ENCODE data around the gene WWTR1. TPM values are rescaled to one million over a fixed set of nuclear protein-coding genes. Genes with fewer than 3 reads are reported as not detected.

The WWTR1 gene
- total RNA-seq, 1 experiment from 2014 or later = 25.5 TPM

- TF ChIP-seq IRF1 (CRISPR knock-in tag; IDR thresholded peaks at IDR 0.05) (no peak), ATF3 (CRISPR knock-in tag; conservative IDR thresholded peaks at IDR 0.05) (no peak), HMGA2 (CRISPR knock-in tag; IDR thresholded peaks at IDR 0.05) (no peak), ZNF425 (CRISPR knock-in tag; conservative IDR thresholded peaks at IDR 0.05) (no peak), MXD4 (CRISPR knock-in tag; IDR thresholded peaks at IDR 0.05; ENCODE audit: borderline replicate concordance) (no peak), ZNF416 (CRISPR knock-in tag; IDR thresholded peaks at IDR 0.05) (no peak)
- TF ChIP-seq, protein P1, sequence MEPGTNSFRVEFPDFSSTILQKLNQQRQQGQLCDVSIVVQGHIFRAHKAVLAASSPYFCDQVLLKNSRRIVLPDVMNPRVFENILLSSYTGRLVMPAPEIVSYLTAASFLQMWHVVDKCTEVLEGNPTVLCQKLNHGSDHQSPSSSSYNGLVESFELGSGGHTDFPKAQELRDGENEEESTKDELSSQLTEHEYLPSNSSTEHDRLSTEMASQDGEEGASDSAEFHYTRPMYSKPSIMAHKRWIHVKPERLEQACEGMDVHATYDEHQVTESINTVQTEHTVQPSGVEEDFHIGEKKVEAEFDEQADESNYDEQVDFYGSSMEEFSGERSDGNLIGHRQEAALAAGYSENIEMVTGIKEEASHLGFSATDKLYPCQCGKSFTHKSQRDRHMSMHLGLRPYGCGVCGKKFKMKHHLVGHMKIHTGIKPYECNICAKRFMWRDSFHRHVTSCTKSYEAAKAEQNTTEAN (CRISPR knock-in tag; IDR thresholded peaks at IDR 0.05) = no peak
These were observed 23.8 kb downstream of the WWTR1 start (continued) for GRCh38 chr3:149634072-149634471.

DNA sequence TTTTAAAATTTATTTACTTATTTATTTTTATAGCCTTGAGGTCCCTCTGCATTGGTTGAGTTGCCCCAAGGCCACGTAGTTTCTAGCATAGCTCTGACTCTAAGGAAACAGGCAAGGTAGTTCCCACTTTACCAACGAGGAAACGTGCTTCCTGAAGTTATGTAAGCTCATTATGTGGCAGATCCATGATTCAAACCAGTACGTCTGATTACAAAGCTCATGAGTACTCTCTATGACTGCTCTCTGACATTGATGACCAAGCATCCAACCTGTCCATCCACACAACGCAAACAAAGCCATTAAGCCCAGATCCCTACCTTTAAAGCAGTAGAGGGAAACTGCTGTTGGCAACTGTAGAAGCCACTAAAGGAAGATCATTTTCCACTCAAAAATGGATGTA is 25.6 kb downstream of the WWTR1 start:
- peaks cover 29% of the 10 kb centered on the region for H3K4me1 Mint-ChIP-seq
- ChIA-PET CTCF (interaction anchor here (0.9 kb wide), 1 partner anchor 102 kb away, joined by 3 read pairs; no protein-coding TSS in a partner anchor), POLR2A (no interaction called here)
- H3K27me3 Mint-ChIP-seq (ENCODE audit: low read depth) = no peaks in the 10 kb centered on the region
- no peak overlapping the region for H3K4me3 Mint-ChIP-seq
- TF ChIP-seq ZNF671 (CRISPR knock-in tag; IDR thresholded peaks at IDR 0.05) (no peak), NFE2L1 (CRISPR knock-in tag; IDR thresholded peaks at IDR 0.05) (no peak), NR3C1 (CRISPR knock-in tag; conservative IDR thresholded peaks at IDR 0.05; ENCODE audit: low read depth) (no peak), PREB (CRISPR knock-in tag; IDR thresholded peaks at IDR 0.05; ENCODE audit: borderline replicate concordance) (no peak), SOX15 (CRISPR knock-in tag; IDR thresholded peaks at IDR 0.05) (no peak), MXD4 (CRISPR knock-in tag; IDR thresholded peaks at IDR 0.05; ENCODE audit: borderline replicate concordance) (no peak), RELA (CRISPR knock-in tag; IDR thresholded peaks at IDR 0.05; ENCODE audit: borderline replicate concordance) (no peak)
- H3K9me3 Mint-ChIP-seq = peaks cover 5% of the 10 kb centered on the region; the same call in 1 of the 2 replicates
- no peak overlapping the region for H3K27ac Mint-ChIP-seq
- peaks cover 7% of the 10 kb centered on the region for H3K36me3 Mint-ChIP-seq
- ATAC-seq (no peak), DNase-seq (ENCODE audit: low spot score) (no peak)

DNA sequence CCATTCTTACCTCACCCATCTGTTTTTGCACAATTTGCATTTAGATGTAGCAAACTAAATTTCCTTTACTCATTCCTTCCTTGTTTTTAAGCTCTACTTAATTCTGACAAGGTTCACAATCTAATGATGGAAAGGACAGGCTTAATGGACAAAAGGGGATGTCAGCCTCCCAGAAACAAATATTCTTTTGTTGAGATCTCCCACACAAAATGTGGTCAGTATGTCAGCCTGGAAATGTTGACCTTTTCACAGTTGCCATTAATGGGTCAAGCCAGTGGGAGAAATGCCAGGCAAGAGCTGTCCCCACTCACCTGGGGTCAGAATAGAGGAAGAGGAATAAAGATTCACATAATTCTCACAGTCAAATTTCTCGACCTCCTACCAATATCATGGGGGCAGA is 27.0 kb downstream of the WWTR1 start:
- H3K4me3 Mint-ChIP-seq = no peak overlapping the region
- no peak overlapping the region for H3K27ac Mint-ChIP-seq
- no peak for ATAC-seq
- H3K9me3 Mint-ChIP-seq = peaks cover 5% of the 10 kb centered on the region; the same call in 1 of the 2 replicates
- no peaks in the 10 kb centered on the region for H3K27me3 Mint-ChIP-seq (ENCODE audit: low read depth)
- ChIA-PET POLR2A (interaction anchor here (1.4 kb wide), 1 partner anchor 27 kb away, joined by 5 read pairs; the partner anchor contains the start of gene WWTR1), CTCF (interaction anchor here (1.1 to 1.5 kb wide), 3 partner anchors 62 to 141 kb away, joined by 3 to 7 read pairs (median 3); no protein-coding TSS in a partner anchor)
- peaks cover 8% of the 10 kb centered on the region for H3K36me3 Mint-ChIP-seq
- peaks cover 35% of the 10 kb centered on the region for H3K4me1 Mint-ChIP-seq
- DNase-seq (ENCODE audit: low spot score) = no peak
- TF ChIP-seq NR3C1 (CRISPR knock-in tag; conservative IDR thresholded peaks at IDR 0.05; ENCODE audit: low read depth) = no peak
- no peak for TF ChIP-seq NFE2L1 (CRISPR knock-in tag; IDR thresholded peaks at IDR 0.05)
- no peak for TF ChIP-seq TEAD4 (CRISPR knock-in tag; IDR thresholded peaks at IDR 0.05)
- TF ChIP-seq ZNF121 (CRISPR knock-in tag; IDR thresholded peaks at IDR 0.05) = no peak
- no peak for TF ChIP-seq ZNF671 (CRISPR knock-in tag; IDR thresholded peaks at IDR 0.05)
- no peak for TF ChIP-seq ZNF532 (CRISPR knock-in tag; IDR thresholded peaks at IDR 0.05; ENCODE audit: borderline replicate concordance)
- no peak for TF ChIP-seq CREB1 (CRISPR knock-in tag; IDR thresholded peaks at IDR 0.05)
- TF ChIP-seq SMAD3 (CRISPR knock-in tag; IDR thresholded peaks at IDR 0.05; ENCODE audit: borderline replicate concordance) = no peak
- no peak for TF ChIP-seq AR (CRISPR knock-in tag; IDR thresholded peaks at IDR 0.05)
- TF ChIP-seq TEAD1 (CRISPR knock-in tag; IDR thresholded peaks at IDR 0.05) = no peak

All from WTC11 (cell line).